ENCODE measurements around the gene ITPKC. TPM values are rescaled to one million over a fixed set of nuclear protein-coding genes. Genes with fewer than 3 reads are reported as not detected.
"Not testable (repeated sequence)": the region's sequence is repeated elsewhere in the genome, so short reads cannot be mapped to it uniquely, and the experiment has no call there.

The ITPKC gene
- total RNA-seq, 2 experiments from 2014 or later = 4.8 to 5.2 TPM

GRCh38 chr19:40780582-40780981, 63.7 kb downstream of the ITPKC start:
- no peak for ATAC-seq
- no peak for DNase-seq
- no peak for TF ChIP-seq CTCF (IDR thresholded peaks at IDR 0.05)
- Mint-ChIP-seq H3K27me3 (no peaks in the 10 kb centered on the region), H3K9me3 (no peaks in the 10 kb centered on the region), H3K4me3 (no peak overlapping the region), H3K27ac (peak overlapping the region; percentile 68), H3K36me3 (ENCODE audit: low read depth) (peaks cover 20% of the 10 kb centered on the region), H3K4me1 (ENCODE audit: low read depth) (peaks cover 46% of the 10 kb centered on the region)
- POLR2A ChIA-PET = interaction anchor here (1.2 kb wide), 1 partner anchor 14 kb away, joined by 4 read pairs; no protein-coding TSS in a partner anchor
- CTCF ChIA-PET = no interaction called here
- intact Hi-C loops (cut with micrococcal nuclease) = no loop called here

GRCh38 chr19:40781140-40781539, 64.2 kb downstream of the ITPKC start:
- peak overlapping the region; percentile 63 for H3K27ac Mint-ChIP-seq
- DNase-seq (no peak), ATAC-seq (no peak)
- ChIA-PET POLR2A (no interaction called here), CTCF (no interaction called here)
- H3K4me1 Mint-ChIP-seq (ENCODE audit: low read depth) = peaks cover 44% of the 10 kb centered on the region
- no peaks in the 10 kb centered on the region for H3K27me3 Mint-ChIP-seq
- no peak for TF ChIP-seq CTCF (IDR thresholded peaks at IDR 0.05)
- intact Hi-C loops (cut with micrococcal nuclease) = no loop called here
- no peaks in the 10 kb centered on the region for H3K9me3 Mint-ChIP-seq
- no peak overlapping the region for H3K4me3 Mint-ChIP-seq
- peaks cover 19% of the 10 kb centered on the region for H3K36me3 Mint-ChIP-seq (ENCODE audit: low read depth)

- no peak for TF ChIP-seq CTCF (IDR thresholded peaks at IDR 0.05)
- POLR2A ChIA-PET = no interaction called here
- peaks cover 25% of the 10 kb centered on the region for H3K36me3 Mint-ChIP-seq (ENCODE audit: low read depth)
- H3K27me3 Mint-ChIP-seq = no peaks in the 10 kb centered on the region
- intact Hi-C loops (cut with micrococcal nuclease) = no loop called here
- H3K4me3 Mint-ChIP-seq = no peak overlapping the region
- peaks cover 29% of the 10 kb centered on the region for H3K4me1 Mint-ChIP-seq (ENCODE audit: low read depth)
- H3K27ac Mint-ChIP-seq = no peak overlapping the region
- ATAC-seq = no peak
- H3K9me3 Mint-ChIP-seq = no peaks in the 10 kb centered on the region
- CTCF ChIA-PET = interaction anchor here (1.1 kb wide), 1 partner anchor 23 kb away, joined by 3 read pairs; no protein-coding TSS in a partner anchor
- DNase-seq = no peak
These were observed 66.8 kb downstream of the ITPKC start for GRCh38 chr19:40783711-40784110.

GRCh38 chr19:40784146-40784545, 67.2 kb downstream of the ITPKC start:
- DNase-seq; ATAC-seq; H3K4me3 Mint-ChIP-seq; POLR2A ChIA-PET; H3K27me3 Mint-ChIP-seq; H3K27ac Mint-ChIP-seq; H3K9me3 Mint-ChIP-seq; intact Hi-C loops (cut with micrococcal nuclease): not testable (repeated sequence)
- peaks cover 25% of the 10 kb centered on the region for H3K36me3 Mint-ChIP-seq (ENCODE audit: low read depth)
- CTCF ChIA-PET = interaction anchor here (1.1 kb wide), 1 partner anchor 23 kb away, joined by 3 read pairs; no protein-coding TSS in a partner anchor
- H3K4me1 Mint-ChIP-seq (ENCODE audit: low read depth) = peaks cover 24% of the 10 kb centered on the region

GRCh38 chr19:40785526-40785925, 68.6 kb downstream of the ITPKC start:
- ATAC-seq (peak; percentile 64), DNase-seq (no peak)
- no peak for TF ChIP-seq CTCF (IDR thresholded peaks at IDR 0.05)
- H3K9me3 Mint-ChIP-seq = no peaks in the 10 kb centered on the region
- peaks cover 27% of the 10 kb centered on the region for H3K36me3 Mint-ChIP-seq (ENCODE audit: low read depth)
- peak overlapping the region; percentile 64 for H3K27ac Mint-ChIP-seq
- peaks cover 17% of the 10 kb centered on the region for H3K4me1 Mint-ChIP-seq (ENCODE audit: low read depth)
- CTCF ChIA-PET = no interaction called here
- intact Hi-C loops (cut with micrococcal nuclease) = no loop called here
- no peaks in the 10 kb centered on the region for H3K27me3 Mint-ChIP-seq
- POLR2A ChIA-PET = interaction anchor here (2.5 kb wide), 1 partner anchor 12 kb away, joined by 6 read pairs; no protein-coding TSS in a partner anchor
- H3K4me3 Mint-ChIP-seq = no peak overlapping the region
